HepG2 (cell line): ENCODE results near the gene CCDC87. TPM values are rescaled to one million over a fixed set of nuclear protein-coding genes. Genes with fewer than 3 reads are reported as not detected.

Experiments
- AHR ChIP-seq: IDR thresholded peaks from 2 replicates; pipeline ENCODE4 v1.6.1; 2018; ENCODE audit warnings: missing genetic modification reagents, missing compliant biosample characterization
- AKAP8 ChIP-seq: sonication (generic); formaldehyde crosslinking; IDR thresholded peaks from 2 replicates; pipeline ENCODE4 v1.5.1; 2020; ENCODE audit warnings: mild to moderate bottlenecking, missing genetic modification reagents
- ARID2 ChIP-seq: sonication (generic); formaldehyde crosslinking; IDR thresholded peaks from 2 replicates; pipeline ENCODE4 v1.8.1; 2022; ENCODE audit warnings: mild to moderate bottlenecking, missing genetic modification reagents, borderline replicate concordance
- CREM ChIP-seq, 2 experiments: sonication (generic) in 1 of 2; formaldehyde crosslinking in 1 of 2; IDR thresholded peaks; 2 replicates each; pipeline versions ENCODE4 v1.4.0 to v1.6.1; 2016 to 2020; ENCODE audit warnings: antibody characterized with exemption in 1 of 2, mild to moderate bottlenecking in 1 of 2, missing genetic modification reagents in 1 of 2
- HDAC2 ChIP-seq: sonication (generic); formaldehyde crosslinking; IDR thresholded peaks from 2 replicates; pipeline ENCODE4 v1.4.0; 2020; ENCODE audit warnings: missing genetic modification reagents
- HIC2 ChIP-seq: sonication (generic); formaldehyde crosslinking; IDR thresholded peaks from 2 replicates; pipeline ENCODE4 v1.9.0; 2022; ENCODE audit warnings: low read depth, missing genetic modification reagents
- IKZF1 ChIP-seq: fragments of 450-650 bp; IDR thresholded peaks from 2 replicates; pipeline ENCODE4 v1.7.1; 2016
- KDM5B ChIP-seq: sonication (generic); formaldehyde crosslinking; IDR thresholded peaks from 2 replicates; pipeline ENCODE4 v1.4.0; 2020; ENCODE audit warnings: missing genetic modification reagents, mild to moderate bottlenecking, borderline replicate concordance
- MATR3 ChIP-seq: sonication (generic); formaldehyde crosslinking; IDR thresholded peaks from 2 replicates; pipeline ENCODE4 v1.4.0; 2020; ENCODE audit warnings: missing genetic modification reagents
- MTA1 ChIP-seq: sonication (generic); formaldehyde crosslinking; IDR thresholded peaks from 2 replicates; pipeline ENCODE4 v1.4.0; 2020; ENCODE audit warnings: missing genetic modification reagents, mild to moderate bottlenecking, borderline replicate concordance
- NFAT5 ChIP-seq: sonication (generic); formaldehyde crosslinking; IDR thresholded peaks from 2 replicates; pipeline ENCODE4 v1.4.0; 2020; ENCODE audit warnings: missing genetic modification reagents
- NRL ChIP-seq: sonication (generic); formaldehyde crosslinking; IDR thresholded peaks from 2 replicates; pipeline ENCODE4 v1.5.0; 2020; ENCODE audit warnings: missing genetic modification reagents, mild to moderate bottlenecking, moderate library complexity, borderline replicate concordance
- PHF21A ChIP-seq: sonication (generic); formaldehyde crosslinking; IDR thresholded peaks from 2 replicates; pipeline ENCODE4 v1.5.0; 2020; ENCODE audit warnings: mild to moderate bottlenecking, missing genetic modification reagents
- SAP130 ChIP-seq: IDR thresholded peaks from 2 replicates; pipeline ENCODE4 v1.6.1; 2016; ENCODE audit warnings: low read depth
- TGIF2 ChIP-seq: IDR thresholded peaks from 2 replicates; pipeline ENCODE4 v1.6.1; 2016; ENCODE audit warnings: control low read depth, missing compliant biosample characterization
- TRIM22 ChIP-seq: fragments of 450-650 bp; IDR thresholded peaks from 2 replicates; pipeline ENCODE4 v1.6.1; 2017
- ZEB1 ChIP-seq: IDR thresholded peaks from 2 replicates; pipeline ENCODE4 v1.6.1; 2012; ENCODE audit warnings: mild to moderate bottlenecking, low read depth, inconsistent platforms; ENCODE audit not compliant: insufficient replicate concordance
- ZMYM4 ChIP-seq: sonication (generic); formaldehyde crosslinking; IDR thresholded peaks from 2 replicates; pipeline ENCODE4 v1.8.1; 2023; ENCODE audit warnings: mild to moderate bottlenecking, missing genetic modification reagents
- ZNF563 ChIP-seq: sonication (generic); formaldehyde crosslinking; IDR thresholded peaks from 2 replicates; pipeline ENCODE4 v1.8.0; 2022; ENCODE audit warnings: mild to moderate bottlenecking, moderate library complexity, missing genetic modification reagents
- ZNF776 ChIP-seq: sonication (generic); formaldehyde crosslinking; IDR thresholded peaks from 2 replicates; pipeline ENCODE4 v1.4.0; 2020; ENCODE audit warnings: mild to moderate bottlenecking, missing genetic modification reagents
- ZNF784 ChIP-seq: sonication (generic); formaldehyde crosslinking; IDR thresholded peaks from 2 replicates; pipeline ENCODE4 v1.5.1; 2020; ENCODE audit warnings: missing genetic modification reagents, mild to moderate bottlenecking, borderline replicate concordance
- polyA plus RNA-seq, 8 experiments: library from polyadenylated mRNA; depleted of rRNA in 3 of 8; stranded (reverse) in 7 of 8; unstranded in 1 of 8; fragments of >200 nt; fragmentation: Illumina TruSeq in 4 of 8; extraction: Trizol in 4 of 8; gene quantifications; 2 replicates each; pipeline versions ENCODE4 v1.2.1 to v1.2.3, GENCODE V29; 2011 to 2016; ENCODE audit warnings: low read depth in 4 of 8, missing spikeins in 1 of 8, mixed read lengths in 1 of 8; ENCODE audit not compliant: insufficient read depth in 1 of 8
- total RNA-seq, 5 experiments: library from RNA; depleted of rRNA; stranded (reverse); fragments of >200 nt; fragmentation: Illumina TruSeq; extraction: Trizol; gene quantifications; 2 replicates each; pipeline ENCODE4 v1.2.3, GENCODE V29; 2016; ENCODE audit warnings: low read depth in 1 of 5

Gene CCDC87
- total and polyA plus RNA-seq, 2 of the 13 experiments (the other 11 are each of a cell fraction or from before 2014, with no cell fraction given), result 0.05 to 0.42 TPM

DNA sequence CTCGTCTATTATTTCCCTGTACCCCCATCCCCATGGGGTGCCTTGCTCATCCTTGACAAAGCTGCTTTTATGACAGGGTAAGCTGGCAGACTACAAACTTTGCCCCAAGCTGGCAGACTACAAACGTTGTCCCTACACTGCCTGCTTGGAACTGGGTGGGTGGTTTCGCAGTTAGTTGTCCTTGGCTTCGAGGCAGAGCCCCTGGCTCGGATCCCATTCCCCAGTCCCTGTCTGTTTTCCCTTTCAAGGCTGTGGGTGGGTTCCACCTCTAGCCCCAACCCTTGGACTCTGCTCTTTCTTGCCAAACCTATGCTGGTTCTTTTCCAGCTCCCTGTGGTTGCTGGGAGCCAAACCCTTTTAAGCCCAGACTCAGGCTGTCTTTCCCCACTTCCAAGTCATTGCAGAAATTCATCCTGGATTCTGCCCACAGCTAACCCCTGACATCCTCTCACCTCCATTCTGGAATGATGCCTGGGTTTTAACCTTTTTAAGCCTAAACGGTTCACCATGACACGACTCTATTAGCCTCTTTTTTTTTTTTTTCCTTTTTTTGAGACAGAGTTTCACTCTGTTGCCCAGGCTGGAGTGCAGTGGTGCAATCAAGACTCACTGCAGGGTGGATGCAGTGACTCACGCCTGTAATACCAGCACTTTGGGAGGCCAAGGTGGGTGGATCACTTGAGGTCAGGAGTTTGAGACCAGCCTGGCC, 14.4 kb upstream of the CCDC87 start (continued):
- TF ChIP-seq ZNF563 (CRISPR knock-in tag) (no peak), NRL (CRISPR knock-in tag) (no peak), PHF21A (CRISPR knock-in tag) (peak; percentile 55; the same call in 1 of the 2 replicates), ARID2 (CRISPR knock-in tag) (no peak), AKAP8 (CRISPR knock-in tag) (no peak), CREM (IDR thresholded peaks at IDR 0.05) (0 out of 2 replicates have a peak, but pooled peaks have one; percentile 22), CREM (CRISPR knock-in tag; IDR thresholded peaks at IDR 0.05) (no peak), SAP130 (CRISPR knock-in tag) (peak; percentile 47; the same call in 1 of the 2 replicates), NFAT5 (CRISPR knock-in tag) (no peak), MTA1 (CRISPR knock-in tag) (peak; percentile 27; the same call in 1 of the 2 replicates), KDM5B (CRISPR knock-in tag) (no peak; the same call in 1 of the 2 replicates), HDAC2 (peak; percentile 34; the same call in 1 of the 2 replicates), ZMYM4 (peak; percentile 52), TGIF2 (CRISPR knock-in tag) (peak; percentile 71; the same call in 1 of the 2 replicates), ZEB1 (no peak), ZNF784 (CRISPR knock-in tag) (no peak), IKZF1 (no peak), AHR (CRISPR knock-in tag) (no peak), HIC2 (CRISPR knock-in tag) (peak; percentile 76), MATR3 (CRISPR knock-in tag) (no peak), ZNF776 (CRISPR knock-in tag) (no peak), TRIM22 (no peak)
